ENCODE measurements around the gene ZNF593OS.

The ZNF593OS gene

GRCh38 chr1:26124418-26125331 is 47.0 kb downstream of the ZNF593OS start:
- DNase-seq, result no peak

GRCh38 chr1:26122988-26123973 is 48.4 kb downstream of the ZNF593OS start:
- DNase-seq, result peak in 1 of 2 donors; percentile 8

GRCh38 chr1:26121854-26122773 is 49.5 kb downstream of the ZNF593OS start:
- no peak for DNase-seq

GRCh38 chr1:26119892-26120608 is 51.6 kb downstream of the ZNF593OS start:
- no peak for DNase-seq

Data from activated CD4-positive, alpha-beta T cell treated with anti-CD3 and anti-CD28 coated beads for 4 hours (primary cell).